Endothelial cell of umbilical vein (primary cell): ENCODE results near the gene ALDH3A2. TPM values are rescaled to one million over a fixed set of nuclear protein-coding genes. Genes with fewer than 3 reads are reported as not detected.

Source experiments
- BruUV-seq: library from RNA; stranded (reverse); fragments of 400-500 nt; replicated peaks from 2 replicates; lab custom pipeline; 2021; lab: Mats Ljungman, UMichigan
- CTCF ChIA-PET: fragments of 300-600, 350-600 bp; sonication (Branson Sonifier 250); formaldehyde crosslinking; loops from one replicate; lab custom pipeline; 2021; ENCODE audit warnings: antibody characterized with exemption, inconsistent platforms; lab: Charles Lee
- POLR2A ChIA-PET: fragments of 300-600, 350-600 bp; sonication (Branson Sonifier 250); formaldehyde crosslinking; loops from one replicate; lab custom pipeline; 2021; ENCODE audit warnings: antibody characterized with exemption, inconsistent platforms; lab: Charles Lee
- DNase-seq: peaks from one replicate; pipeline ENCODE4 v3.0.0-alpha.2; 2011; ENCODE audit warnings: low read depth, low spot score
- FAIRE-seq: peaks from 2 replicates; lab custom pipeline; 2011; peaks lifted over from hg19 to GRCh38; lab: Jason Lieb, UNC
- H2AFZ ChIP-seq: 2 replicates; pipeline ENCODE4 v1.6.0; 2012; ENCODE audit warnings: low read depth, low read length, control low read depth, inconsistent platforms
- H3K27ac ChIP-seq: 2 replicates; pipeline ENCODE4 v1.5.1; 2011; ENCODE audit warnings: low read depth, mild to moderate bottlenecking, control low read depth, low read length, moderate library complexity; ENCODE audit not compliant: insufficient read depth
- H3K27me3 ChIP-seq, 2 experiments: 2 replicates each; pipeline versions ENCODE4 v1.6.0 to v1.6.1; 2011; ENCODE audit warnings: low read length in 2 of 2, mixed read lengths in 1 of 2; ENCODE audit not compliant: control insufficient read depth in 2 of 2, insufficient read depth in 2 of 2
- H3K36me3 ChIP-seq, 2 experiments: 2 replicates in 1 of 2; 3 replicates in 1 of 2; pipeline ENCODE4 v1.5.1; 2011; ENCODE audit warnings: low read length in 2 of 2, mild to moderate bottlenecking in 1 of 2, moderate library complexity in 1 of 2; ENCODE audit not compliant: control insufficient read depth in 2 of 2, insufficient read depth in 2 of 2; ENCODE audit errors: extremely low read depth in 1 of 2
- H3K4me1 ChIP-seq: 3 replicates; pipeline ENCODE4 v1.5.1; 2011; ENCODE audit warnings: mild to moderate bottlenecking, low read length; ENCODE audit not compliant: control insufficient read depth, insufficient read depth; ENCODE audit errors: extremely low read depth
- H3K4me2 ChIP-seq: 2 replicates; pipeline ENCODE4 v1.6.1; 2011; ENCODE audit warnings: low read length, control low read depth, mixed read lengths; ENCODE audit not compliant: insufficient read depth
- H3K4me3 ChIP-seq, 3 experiments: fragments of 200-600 bp in 1 of 3; sonication (generic), shearing (Covaris generic) in 1 of 3; replicated peaks in 1 of 3; 2 replicates each; pipeline ENCODE4 v1.5.1; 2011 to 2016; ENCODE audit warnings: control low read depth in 3 of 3, low read length in 3 of 3, mild to moderate bottlenecking in 2 of 3, inconsistent platforms in 1 of 3, low read depth in 1 of 3, moderate library complexity in 1 of 3; ENCODE audit not compliant: insufficient read depth in 1 of 3
- H3K79me2 ChIP-seq: 2 replicates; pipeline ENCODE4 v1.6.0; 2012; ENCODE audit warnings: low read length, inconsistent platforms; ENCODE audit not compliant: control insufficient read depth, insufficient read depth
- H3K9ac ChIP-seq: replicated peaks from 2 replicates; pipeline ENCODE3; 2011; ENCODE audit warnings: low read length, control low read depth; ENCODE audit not compliant: insufficient read depth; ENCODE audit errors: extremely low read depth
- H3K9me1 ChIP-seq: replicated peaks from 3 replicates; pipeline ENCODE4 v1.6.0; 2011; ENCODE audit warnings: mild to moderate bottlenecking, low read length; ENCODE audit not compliant: control insufficient read depth, insufficient read depth; ENCODE audit errors: extremely low read depth
- H3K9me3 ChIP-seq: replicated peaks from 2 replicates; pipeline ENCODE4 v1.5.1; 2012; ENCODE audit warnings: low read length, inconsistent platforms; ENCODE audit not compliant: control insufficient read depth, insufficient read depth
- H4K20me1 ChIP-seq: replicated peaks from 2 replicates; pipeline ENCODE3; 2011; ENCODE audit warnings: mild to moderate bottlenecking, low read length; ENCODE audit not compliant: control insufficient read depth, insufficient read depth; ENCODE audit errors: extremely low read depth
- FOS ChIP-seq: IDR thresholded peaks from 2 replicates; pipeline ENCODE4 v1.6.1; 2011; ENCODE audit warnings: mild to moderate bottlenecking, low read length, moderate library complexity, borderline replicate concordance; ENCODE audit not compliant: insufficient read depth
- GATA2 ChIP-seq: IDR thresholded peaks from 2 replicates; pipeline ENCODE4 v1.7.0; 2011; ENCODE audit warnings: low read depth, mild to moderate bottlenecking, moderate library complexity, mixed read lengths, low read length; ENCODE audit not compliant: insufficient read length, insufficient read depth
- JUN ChIP-seq: IDR thresholded peaks from 2 replicates; pipeline ENCODE4 v1.6.1; 2011; ENCODE audit warnings: borderline replicate concordance, low read depth; ENCODE audit not compliant: insufficient read length, insufficient read depth
- MYC ChIP-seq: IDR thresholded peaks from one replicate; pipeline ENCODE4 v1.6.1; 2011; ENCODE audit warnings: mild to moderate bottlenecking, low read depth, low read length
- POLR2A ChIP-seq: IDR thresholded peaks from 2 replicates; pipeline ENCODE4 v1.6.1; 2012; ENCODE audit warnings: low read depth, mild to moderate bottlenecking, control low read depth, low read length
- POLR2AphosphoS5 ChIP-seq: IDR thresholded peaks from 2 replicates; pipeline ENCODE4 v1.6.1; 2012; ENCODE audit warnings: low read depth, mild to moderate bottlenecking, control low read depth, low read length, moderate library complexity; ENCODE audit not compliant: insufficient read depth
- dilution Hi-C: fragments of 300-500 bp; cut with MboI; formaldehyde crosslinking; loops from one replicate; pipeline ENCODE4 v1.15.0; 2019; ENCODE audit warnings: low sequenced_read_pairs; ENCODE audit not compliant: extremely low pct_ligation_motif_present
- intact Hi-C: fragments of 100-400 bp; cut with micrococcal nuclease; formaldehyde crosslinking; loops from one replicate; pipeline ENCODE4 v1.10.0; 2022
- polyA plus RNA-seq, 4 experiments: library from polyadenylated mRNA; depleted of rRNA in 3 of 4; stranded (reverse) in 3 of 4; unstranded in 1 of 4; fragments of >200 nt; gene quantifications; 2 replicates each; pipeline versions ENCODE4 v1.2.1 to v1.2.3, GENCODE V29; 2011 to 2012; ENCODE audit warnings: missing spikeins in 1 of 4
- total RNA-seq: library from RNA; stranded (reverse); gene quantifications from 2 replicates; pipeline ENCODE4 v1.2.3, GENCODE V29; 2021
- TF ChIP-seq, protein P1 (sequence below), 2 donors: IDR thresholded peaks; 1 replicate in 1 of 2; 2 replicates in 1 of 2; pipeline ENCODE4 v1.5.1; 2011; ENCODE audit warnings: low read length in 2 of 2, mild to moderate bottlenecking in 2 of 2, moderate library complexity in 2 of 2, control low read depth in 1 of 2, inconsistent platforms in 1 of 2, low read depth in 1 of 2; ENCODE audit not compliant: insufficient read depth in 1 of 2; ENCODE audit errors: extremely low read depth in 1 of 2
- TF ChIP-seq, protein P2 (sequence below): IDR thresholded peaks from 2 replicates; pipeline ENCODE4 v1.6.1; 2011; ENCODE audit not compliant: insufficient read depth, insufficient read length

ALDH3A2 gene
- total and polyA plus RNA-seq, 2 donors (not counting 3 experiments of a cell fraction or from before 2014, with no cell fraction given), result 16.7 to 36.5 TPM

DNA sequence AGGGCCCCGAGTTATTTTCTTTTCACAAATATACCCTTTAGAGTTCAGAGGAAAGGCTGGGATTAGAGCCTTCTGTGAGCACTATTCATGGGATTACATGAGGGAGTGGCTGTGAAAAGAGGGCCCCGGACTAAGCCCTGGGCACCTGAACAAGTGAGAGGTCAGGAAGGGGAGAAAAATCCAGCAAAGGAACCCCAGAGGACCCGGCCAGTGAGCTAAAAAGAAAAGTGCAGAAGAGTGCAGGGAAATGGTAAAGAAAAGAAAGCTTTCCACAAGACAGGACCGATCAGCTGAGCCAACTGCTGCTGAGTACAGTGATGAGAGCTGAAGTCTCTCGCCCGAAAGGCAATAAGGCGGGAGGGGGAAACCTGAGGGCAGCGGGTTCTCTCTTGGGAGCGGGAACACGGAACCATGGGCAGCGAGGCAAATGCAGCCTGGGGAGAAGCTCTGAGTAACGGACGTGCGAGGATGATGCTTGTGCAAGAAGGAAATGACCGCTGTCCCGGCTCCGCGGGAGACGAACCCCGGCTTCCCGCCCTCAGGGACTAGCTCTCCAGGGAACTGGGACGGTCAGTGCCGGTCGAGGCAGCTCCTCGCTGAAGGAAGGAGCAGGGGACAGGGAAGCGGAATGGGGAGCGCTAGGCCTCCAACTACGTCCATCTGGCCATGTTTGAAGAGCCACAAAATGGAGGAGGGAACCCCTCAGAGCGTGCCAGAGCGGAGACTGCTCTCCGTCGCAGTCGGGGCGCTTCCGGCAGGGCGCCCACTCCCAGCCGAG lies 665 bp upstream of the ALDH3A2 start:
- DNase-seq (peak; percentile 72), FAIRE-seq (peak; percentile 70)
- H3K4me2 ChIP-seq, result peak overlapping the region; percentile 93
- TSS peak; percentile 83 for BruUV-seq
- H2AFZ ChIP-seq, result peak overlapping the region; percentile 82
- intact Hi-C loops, result loop anchor here (1.0 to 10.0 kb wide), 4 partner anchors 47 to 286 kb away; partner anchors contain the start of gene B9D1
- H3K9me3 ChIP-seq, result no peaks in the 10 kb centered on the region
- CTCF ChIA-PET, result interaction anchor here (0.6 to 4.1 kb wide), 25 partner anchors 9 to 362 kb away, joined by 3 to 51 read pairs (median 5); partner anchors contain the start of genes B9D1 and SLC47A1
- peaks cover 16% of the 10 kb centered on the region for H3K79me2 ChIP-seq
- dilution Hi-C loops, result no loop called here
- TF ChIP-seq MYC (no peak), GATA2 (no peak)
- H3K9me1 ChIP-seq, result no peaks in the 10 kb centered on the region
- H3K9ac ChIP-seq, result peak overlapping the region; percentile 68
- H3K4me1 ChIP-seq, result peaks cover 26% of the 10 kb centered on the region
- peak overlapping the region; percentile 16 to 97 (median 88) for H3K4me3 ChIP-seq
- H4K20me1 ChIP-seq, result no peaks in the 10 kb centered on the region
- H3K27me3 ChIP-seq, result peaks cover 0 to 4% of the 10 kb centered on the region in 2 experiments
- no peaks in the 10 kb centered on the region for H3K36me3 ChIP-seq
- POLR2A ChIA-PET, result interaction anchor here (1.4 to 1.6 kb wide), 2 partner anchors 115 to 270 kb away, joined by 3 to 4 read pairs; no protein-coding TSS in a partner anchor
- peak overlapping the region; percentile 59 for H3K27ac ChIP-seq

DNA sequence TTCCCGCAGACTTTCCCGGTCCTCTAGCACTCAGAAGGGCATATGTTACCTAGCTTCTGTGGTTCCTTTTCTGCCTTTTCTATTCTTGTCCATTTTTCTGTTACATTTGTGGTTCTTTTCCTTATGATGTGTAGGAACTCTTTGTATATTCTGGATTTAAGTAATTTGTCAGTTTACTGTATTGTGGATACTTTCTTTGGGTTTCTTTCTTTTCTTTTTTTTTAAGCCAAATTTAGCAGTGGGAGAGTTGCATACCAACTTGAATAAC lies 657 bp downstream of the ALDH3A2 start:
- ChIA-PET CTCF (interaction anchor here (1.2 to 4.1 kb wide), 13 partner anchors 11 to 286 kb away, joined by 3 to 51 read pairs (median 10); partner anchors contain the start of genes B9D1 and SLC47A1), POLR2A (interaction anchor here (1.4 to 1.6 kb wide), 2 partner anchors 113 to 271 kb away, joined by 3 to 4 read pairs; no protein-coding TSS in a partner anchor)
- Histone ChIP-seq H2AFZ (peak overlapping the region; percentile 82), H3K9me1 (no peaks in the 10 kb centered on the region), H3K4me3 (peak overlapping the region; percentile 16 to 97 (median 88)), H4K20me1 (no peaks in the 10 kb centered on the region), H3K27me3 (no peaks in the 10 kb centered on the region), H3K27ac (no peak overlapping the region), H3K36me3 (no peaks in the 10 kb centered on the region), H3K9me3 (no peaks in the 10 kb centered on the region), H3K4me1 (peaks cover 26% of the 10 kb centered on the region), H3K4me2 (peak overlapping the region; percentile 93), H3K79me2 (peaks cover 16% of the 10 kb centered on the region), H3K9ac (peak overlapping the region; percentile 55)
- dilution Hi-C loops (no loop called here), intact Hi-C loops (loop anchor here (1.0 to 10.0 kb wide), 4 partner anchors 46 to 135 kb away; no protein-coding TSS in a partner anchor)
- FAIRE-seq (no peak), DNase-seq (no peak)
- no TSS peak for BruUV-seq
- no peak for TF ChIP-seq FOS
- no peak for TF ChIP-seq GATA2
- no peak for TF ChIP-seq JUN
- TF ChIP-seq, protein P1, sequence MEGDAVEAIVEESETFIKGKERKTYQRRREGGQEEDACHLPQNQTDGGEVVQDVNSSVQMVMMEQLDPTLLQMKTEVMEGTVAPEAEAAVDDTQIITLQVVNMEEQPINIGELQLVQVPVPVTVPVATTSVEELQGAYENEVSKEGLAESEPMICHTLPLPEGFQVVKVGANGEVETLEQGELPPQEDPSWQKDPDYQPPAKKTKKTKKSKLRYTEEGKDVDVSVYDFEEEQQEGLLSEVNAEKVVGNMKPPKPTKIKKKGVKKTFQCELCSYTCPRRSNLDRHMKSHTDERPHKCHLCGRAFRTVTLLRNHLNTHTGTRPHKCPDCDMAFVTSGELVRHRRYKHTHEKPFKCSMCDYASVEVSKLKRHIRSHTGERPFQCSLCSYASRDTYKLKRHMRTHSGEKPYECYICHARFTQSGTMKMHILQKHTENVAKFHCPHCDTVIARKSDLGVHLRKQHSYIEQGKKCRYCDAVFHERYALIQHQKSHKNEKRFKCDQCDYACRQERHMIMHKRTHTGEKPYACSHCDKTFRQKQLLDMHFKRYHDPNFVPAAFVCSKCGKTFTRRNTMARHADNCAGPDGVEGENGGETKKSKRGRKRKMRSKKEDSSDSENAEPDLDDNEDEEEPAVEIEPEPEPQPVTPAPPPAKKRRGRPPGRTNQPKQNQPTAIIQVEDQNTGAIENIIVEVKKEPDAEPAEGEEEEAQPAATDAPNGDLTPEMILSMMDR (IDR thresholded peaks at IDR 0.05; ENCODE audit: extremely low read depth in 1 of 2, insufficient read depth in 1 of 2, low read depth in 1 of 2, low read length in 2 of 2), result no peak
- TF ChIP-seq POLR2AphosphoS5, result no peak
- no peak for TF ChIP-seq POLR2A
- no peak for TF ChIP-seq MYC
- TF ChIP-seq, protein P2, sequence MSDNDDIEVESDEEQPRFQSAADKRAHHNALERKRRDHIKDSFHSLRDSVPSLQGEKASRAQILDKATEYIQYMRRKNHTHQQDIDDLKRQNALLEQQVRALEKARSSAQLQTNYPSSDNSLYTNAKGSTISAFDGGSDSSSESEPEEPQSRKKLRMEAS, result no peak
